ENCODE measurements around the gene USH2A. TPM values are rescaled to one million over a fixed set of nuclear protein-coding genes. Genes with fewer than 3 reads are reported as not detected.

Gene USH2A
- total RNA-seq, 1 donor from 2014 or later: not detected

DNA sequence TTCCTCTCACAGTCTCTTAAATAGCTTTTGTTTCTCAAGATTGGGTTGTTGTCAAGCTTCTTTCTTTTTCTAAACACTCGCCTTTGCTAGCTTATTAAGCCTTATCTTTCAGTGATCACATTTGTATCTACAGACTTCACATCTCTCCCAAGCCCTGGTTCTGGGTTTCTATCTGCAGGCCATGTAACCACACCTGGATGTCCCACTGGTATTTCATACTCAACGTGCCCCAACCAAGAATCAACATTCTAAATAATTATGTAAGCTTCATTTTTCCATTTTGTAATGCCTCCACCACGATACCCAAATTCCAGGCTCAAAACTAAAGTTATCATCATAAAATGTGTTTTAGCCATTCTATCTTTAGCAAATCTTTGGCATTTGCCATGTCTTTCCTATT, 372.2 kb downstream of the USH2A start:
- Histone ChIP-seq H3K27me3 (ENCODE audit: low read depth) (no peaks in the 10 kb centered on the region), H3K9me3 (no peaks in the 10 kb centered on the region), H3K27ac (no peak overlapping the region), H3K4me3 (no peak overlapping the region), H3K36me3 (no peaks in the 10 kb centered on the region), H3K4me1 (no peaks in the 10 kb centered on the region)
- ATAC-seq: no peak
- DNase-seq: no peak
- intact Hi-C loops (cut with DNase I): no loop called here
- TF ChIP-seq, protein P1, sequence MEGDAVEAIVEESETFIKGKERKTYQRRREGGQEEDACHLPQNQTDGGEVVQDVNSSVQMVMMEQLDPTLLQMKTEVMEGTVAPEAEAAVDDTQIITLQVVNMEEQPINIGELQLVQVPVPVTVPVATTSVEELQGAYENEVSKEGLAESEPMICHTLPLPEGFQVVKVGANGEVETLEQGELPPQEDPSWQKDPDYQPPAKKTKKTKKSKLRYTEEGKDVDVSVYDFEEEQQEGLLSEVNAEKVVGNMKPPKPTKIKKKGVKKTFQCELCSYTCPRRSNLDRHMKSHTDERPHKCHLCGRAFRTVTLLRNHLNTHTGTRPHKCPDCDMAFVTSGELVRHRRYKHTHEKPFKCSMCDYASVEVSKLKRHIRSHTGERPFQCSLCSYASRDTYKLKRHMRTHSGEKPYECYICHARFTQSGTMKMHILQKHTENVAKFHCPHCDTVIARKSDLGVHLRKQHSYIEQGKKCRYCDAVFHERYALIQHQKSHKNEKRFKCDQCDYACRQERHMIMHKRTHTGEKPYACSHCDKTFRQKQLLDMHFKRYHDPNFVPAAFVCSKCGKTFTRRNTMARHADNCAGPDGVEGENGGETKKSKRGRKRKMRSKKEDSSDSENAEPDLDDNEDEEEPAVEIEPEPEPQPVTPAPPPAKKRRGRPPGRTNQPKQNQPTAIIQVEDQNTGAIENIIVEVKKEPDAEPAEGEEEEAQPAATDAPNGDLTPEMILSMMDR (IDR thresholded peaks at IDR 0.05): no peak

DNA sequence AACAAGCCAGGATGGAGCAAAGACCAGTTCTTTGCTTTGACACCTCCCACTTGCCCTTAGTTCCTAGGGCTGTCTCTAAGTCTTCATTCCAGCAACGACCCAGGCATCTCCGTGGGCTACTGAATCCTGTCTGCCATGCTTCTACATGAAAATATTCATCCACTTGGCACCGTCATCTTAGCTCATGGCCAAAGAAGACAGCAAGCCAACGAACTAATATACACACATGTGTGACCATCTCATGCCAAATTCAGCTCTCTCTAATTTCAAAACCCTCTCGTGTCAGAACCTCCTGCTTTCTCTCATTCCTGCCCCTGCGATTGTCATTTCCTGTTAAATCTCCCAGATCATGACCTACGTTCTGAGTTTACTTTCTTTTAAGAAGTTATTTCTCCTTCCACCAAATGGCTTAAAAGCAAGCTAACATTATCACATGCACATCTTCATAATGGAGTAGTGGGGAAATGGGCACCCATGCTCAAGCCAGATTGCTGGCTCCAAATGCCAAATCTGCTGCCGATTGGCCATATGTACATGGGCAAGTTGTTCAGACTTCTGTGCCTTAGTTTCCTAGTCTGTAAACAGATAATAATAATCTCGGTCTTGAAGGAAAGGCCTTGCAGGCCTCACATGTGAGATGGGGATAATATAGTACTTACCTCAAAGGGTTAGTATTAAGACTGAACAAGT, 373.4 kb downstream of the USH2A start:
- TF ChIP-seq, protein P1 (IDR thresholded peaks at IDR 0.05): no peak
- Histone ChIP-seq H3K4me1 (no peaks in the 10 kb centered on the region), H3K9me3 (no peaks in the 10 kb centered on the region), H3K4me3 (no peak overlapping the region), H3K27me3 (ENCODE audit: low read depth) (no peaks in the 10 kb centered on the region), H3K36me3 (no peaks in the 10 kb centered on the region), H3K27ac (no peak overlapping the region)
- intact Hi-C loops (cut with DNase I): no loop called here
- no peak for DNase-seq
- no peak for ATAC-seq

DNA sequence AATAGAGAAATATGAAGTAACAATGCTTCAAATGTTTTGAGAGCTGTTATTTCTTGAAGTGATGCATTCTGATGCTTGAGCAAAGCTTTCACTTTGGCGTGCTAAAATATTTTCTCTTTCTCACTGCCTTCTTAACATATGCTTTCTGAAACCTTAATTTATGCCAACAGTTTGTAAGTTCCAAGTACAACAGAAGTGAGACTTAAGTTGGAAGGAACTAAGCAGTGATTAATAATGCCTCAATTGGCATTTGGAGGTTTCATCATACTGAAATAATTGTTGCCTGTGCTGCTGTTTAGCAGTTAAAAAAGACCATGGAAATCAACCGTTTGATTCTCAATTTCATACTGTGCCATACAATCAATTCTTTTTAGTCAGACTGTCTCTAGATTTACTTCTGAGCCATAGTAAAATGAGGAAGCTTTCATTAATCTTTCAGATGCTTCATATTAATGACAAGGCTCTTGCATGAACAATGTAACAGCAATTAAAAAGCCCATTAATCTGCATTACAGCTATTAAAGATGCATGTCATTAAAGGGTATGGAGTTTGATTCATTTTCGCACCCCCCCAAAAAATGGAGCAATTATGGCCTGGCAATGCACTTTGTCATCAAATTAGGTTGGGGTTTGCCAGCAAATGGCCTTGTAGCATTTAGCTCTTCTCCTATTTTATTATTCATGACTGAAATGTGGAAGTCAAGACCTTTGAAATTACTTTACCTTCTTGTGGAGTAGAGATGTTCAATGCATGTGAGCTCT, 375.3 kb downstream of the USH2A start:
- no peaks in the 10 kb centered on the region for H3K36me3 ChIP-seq
- no peak overlapping the region for H3K27ac ChIP-seq
- H3K27me3 ChIP-seq (ENCODE audit: low read depth): no peaks in the 10 kb centered on the region
- ATAC-seq: no peak
- no peak for DNase-seq
- no peak overlapping the region for H3K4me3 ChIP-seq
- intact Hi-C loops (cut with DNase I): no loop called here
- H3K9me3 ChIP-seq: no peaks in the 10 kb centered on the region
- no peaks in the 10 kb centered on the region for H3K4me1 ChIP-seq
- TF ChIP-seq, protein P1 (IDR thresholded peaks at IDR 0.05): no peak

DNA sequence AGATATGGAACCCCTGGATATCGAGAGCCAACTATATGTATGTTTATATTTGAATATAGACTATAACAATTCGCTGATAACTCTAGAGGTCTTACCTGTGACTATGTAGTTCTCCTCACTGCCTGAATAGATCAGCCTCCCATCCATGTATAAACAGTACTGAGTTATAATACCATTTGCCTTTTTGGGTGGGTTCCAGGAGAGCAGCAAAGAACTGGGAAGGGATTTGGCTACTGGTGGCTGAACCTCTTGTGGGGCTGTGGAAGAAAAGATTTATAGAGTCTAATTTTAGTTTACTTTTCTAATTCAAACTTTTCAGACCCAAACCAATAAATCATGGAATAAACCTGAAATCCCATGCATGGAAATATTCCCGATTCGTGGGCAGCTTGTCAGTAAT, 376.9 kb downstream of the USH2A start:
- no peak overlapping the region for H3K4me3 ChIP-seq
- TF ChIP-seq, protein P1 (IDR thresholded peaks at IDR 0.05): no peak
- no peak overlapping the region for H3K27ac ChIP-seq
- ATAC-seq (no peak), DNase-seq (no peak)
- no peaks in the 10 kb centered on the region for H3K4me1 ChIP-seq
- no peaks in the 10 kb centered on the region for H3K27me3 ChIP-seq (ENCODE audit: low read depth)
- no peaks in the 10 kb centered on the region for H3K9me3 ChIP-seq
- H3K36me3 ChIP-seq: no peaks in the 10 kb centered on the region
- intact Hi-C loops (cut with DNase I): no loop called here

DNA sequence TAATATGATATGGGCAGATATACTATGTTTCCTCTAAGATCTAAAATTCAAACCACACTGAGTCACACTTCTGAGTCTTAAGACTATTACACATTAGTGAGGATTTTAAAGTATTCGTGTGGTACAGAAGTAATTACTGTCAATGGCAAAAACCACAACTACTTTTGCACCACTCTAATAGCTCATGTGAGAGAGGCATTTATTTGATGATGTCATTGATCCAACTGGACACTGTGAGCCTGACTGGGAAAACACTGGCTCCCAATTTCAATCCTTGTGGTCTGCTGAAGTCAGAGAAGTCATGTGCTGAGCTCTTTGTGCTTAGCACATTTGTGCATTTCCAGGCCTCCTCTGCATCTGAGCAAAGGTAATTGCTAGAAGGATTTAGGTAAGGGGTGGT, 377.8 kb downstream of the USH2A start:
- H3K27ac ChIP-seq: no peak overlapping the region
- TF ChIP-seq, protein P1 (IDR thresholded peaks at IDR 0.05): no peak
- ATAC-seq (no peak), DNase-seq (no peak)
- H3K36me3 ChIP-seq: no peaks in the 10 kb centered on the region
- no peaks in the 10 kb centered on the region for H3K9me3 ChIP-seq
- H3K4me3 ChIP-seq: no peak overlapping the region
- no peaks in the 10 kb centered on the region for H3K27me3 ChIP-seq (ENCODE audit: low read depth)
- intact Hi-C loops (cut with DNase I): no loop called here
- no peaks in the 10 kb centered on the region for H3K4me1 ChIP-seq

Measured in lower lobe of right lung (tissue), 2 donors.